ENCODE results near the gene MRPS18C.

The MRPS18C gene

DNA sequence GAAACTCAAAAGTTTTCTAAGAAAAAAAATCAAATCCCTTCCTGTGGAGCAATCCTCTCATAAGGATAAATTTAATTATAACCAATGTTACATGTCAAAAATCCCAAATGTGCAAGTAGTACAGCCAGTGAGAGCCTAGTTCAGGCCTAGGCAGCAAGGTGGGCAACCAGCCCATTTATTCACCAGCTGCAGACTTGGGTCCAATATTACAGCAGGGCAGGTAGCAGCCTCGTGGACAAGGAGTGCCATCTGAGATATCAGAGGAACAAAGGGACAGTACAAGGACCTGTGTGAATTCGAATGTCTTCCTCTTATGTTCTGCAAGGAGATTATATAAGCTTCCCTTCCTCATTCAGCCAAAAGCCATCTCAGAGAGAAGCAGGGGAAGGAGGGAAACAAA is 6.8 kb upstream of the MRPS18C start:
- H3K4me3 ChIP-seq (ENCODE audit: low read length): no peak overlapping the region
- no CpG with 5 or more reads among the region's 2 CpGs for WGBS (ENCODE audit: insufficient coverage, insufficient read length)
- no peaks in the 10 kb centered on the region for H3K27me3 ChIP-seq (ENCODE audit: control insufficient read depth, insufficient read depth, low read length)
- H3K27ac ChIP-seq (ENCODE audit: low read length): no peak overlapping the region
- no peaks in the 10 kb centered on the region for H3K4me1 ChIP-seq (ENCODE audit: control insufficient read depth, insufficient read depth, low read length)
- no peaks in the 10 kb centered on the region for H3K9me3 ChIP-seq (ENCODE audit: control insufficient read depth, insufficient read depth, low read length)
- no peaks in the 10 kb centered on the region; the same call in 1 of the 2 replicates for H3K36me3 ChIP-seq (ENCODE audit: control insufficient read depth, insufficient read depth, low read length)
- no peak for DNase-seq (ENCODE audit: low read depth, low spot score)

DNA sequence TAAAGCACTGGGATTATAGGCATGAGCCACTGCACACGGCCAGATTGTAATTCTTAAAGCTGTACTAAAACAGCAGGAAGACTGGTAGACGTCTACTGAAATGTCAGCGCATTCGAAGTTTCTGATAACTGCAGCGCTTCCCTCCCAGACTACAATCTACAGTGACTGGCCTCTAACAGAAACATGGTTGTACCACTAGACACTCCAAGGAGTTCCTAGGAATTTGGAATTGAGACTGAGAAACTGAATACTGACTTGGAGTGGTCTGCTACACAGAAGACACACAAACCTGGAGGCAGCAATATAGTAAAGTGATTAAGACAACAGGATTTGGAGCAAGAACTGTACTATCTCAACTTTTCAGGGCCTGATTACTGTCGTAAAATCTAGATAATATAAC is 1.2 kb upstream of the MRPS18C start:
- DNase-seq (ENCODE audit: low read depth, low spot score): no peak
- Histone ChIP-seq H3K27ac (ENCODE audit: low read length) (no peak overlapping the region), H3K27me3 (ENCODE audit: control insufficient read depth, insufficient read depth, low read length) (no peaks in the 10 kb centered on the region), H3K4me1 (ENCODE audit: control insufficient read depth, insufficient read depth, low read length) (no peaks in the 10 kb centered on the region), H3K9me3 (ENCODE audit: control insufficient read depth, insufficient read depth, low read length) (no peaks in the 10 kb centered on the region), H3K36me3 (ENCODE audit: control insufficient read depth, insufficient read depth, low read length) (no peaks in the 10 kb centered on the region; the same call in 1 of the 2 replicates), H3K4me3 (ENCODE audit: low read length) (peak overlapping the region; percentile 95; the same call in 1 of the 2 replicates)
- no CpG with 5 or more reads among the region's 6 CpGs for WGBS (ENCODE audit: insufficient coverage, insufficient read length)

DNA sequence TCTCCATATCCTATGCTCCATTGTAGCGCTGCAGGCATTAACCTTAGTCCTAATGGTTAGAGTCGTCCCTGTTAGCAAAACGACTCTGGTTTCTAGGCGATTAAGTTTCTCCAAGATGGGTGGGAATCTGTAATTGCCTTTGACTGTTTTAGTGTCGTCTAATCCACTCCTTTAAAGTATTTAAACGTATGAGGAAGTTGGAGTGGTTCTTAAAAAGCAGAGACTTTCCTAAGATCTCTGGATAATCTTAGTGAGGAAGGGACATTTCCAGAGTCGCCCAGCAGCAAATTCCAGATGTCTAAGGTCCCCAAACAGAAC is 285 bp downstream of the MRPS18C start:
- Histone ChIP-seq H3K4me3 (ENCODE audit: low read length) (peak overlapping the region; percentile 95; the same call in 1 of the 2 replicates), H3K36me3 (ENCODE audit: control insufficient read depth, insufficient read depth, low read length) (no peaks in the 10 kb centered on the region; the same call in 1 of the 2 replicates), H3K27me3 (ENCODE audit: control insufficient read depth, insufficient read depth, low read length) (no peaks in the 10 kb centered on the region), H3K9me3 (ENCODE audit: control insufficient read depth, insufficient read depth, low read length) (no peaks in the 10 kb centered on the region), H3K4me1 (ENCODE audit: control insufficient read depth, insufficient read depth, low read length) (no peaks in the 10 kb centered on the region), H3K27ac (ENCODE audit: low read length) (no peak overlapping the region)
- WGBS (ENCODE audit: insufficient coverage, insufficient read length): no CpG with 5 or more reads among the region's 7 CpGs
- DNase-seq (ENCODE audit: low read depth, low spot score): no peak

DNA sequence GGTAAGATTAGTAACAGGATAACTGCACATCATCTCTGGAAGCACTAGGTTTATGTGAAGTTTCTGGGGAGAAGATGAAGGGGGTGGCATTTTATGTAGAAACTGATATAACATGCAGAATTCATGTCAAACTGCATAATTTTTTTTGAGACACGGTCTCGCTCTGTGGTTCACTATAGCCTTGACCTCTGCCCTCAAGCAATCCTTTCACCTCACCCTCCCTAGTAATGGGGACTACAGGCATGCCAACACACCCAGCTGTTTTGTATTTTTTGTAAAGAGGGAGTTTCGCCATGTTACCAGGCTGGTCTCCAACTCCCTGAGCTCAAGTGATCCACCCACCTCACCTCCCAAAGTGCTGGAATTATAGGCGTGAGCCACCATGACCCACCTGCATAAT is 17.6 kb downstream of the MRPS18C start:
- no CpG with 5 or more reads among the region's 4 CpGs for WGBS (ENCODE audit: insufficient coverage, insufficient read length)
- Histone ChIP-seq H3K36me3 (ENCODE audit: control insufficient read depth, insufficient read depth, low read length) (no peaks in the 10 kb centered on the region), H3K4me1 (ENCODE audit: control insufficient read depth, insufficient read depth, low read length) (no peaks in the 10 kb centered on the region), H3K27ac (ENCODE audit: low read length) (no peak overlapping the region), H3K27me3 (ENCODE audit: control insufficient read depth, insufficient read depth, low read length) (no peaks in the 10 kb centered on the region), H3K9me3 (ENCODE audit: control insufficient read depth, insufficient read depth, low read length) (no peaks in the 10 kb centered on the region), H3K4me3 (ENCODE audit: low read length) (no peak overlapping the region)
- DNase-seq (ENCODE audit: low read depth, low spot score): no peak

DNA sequence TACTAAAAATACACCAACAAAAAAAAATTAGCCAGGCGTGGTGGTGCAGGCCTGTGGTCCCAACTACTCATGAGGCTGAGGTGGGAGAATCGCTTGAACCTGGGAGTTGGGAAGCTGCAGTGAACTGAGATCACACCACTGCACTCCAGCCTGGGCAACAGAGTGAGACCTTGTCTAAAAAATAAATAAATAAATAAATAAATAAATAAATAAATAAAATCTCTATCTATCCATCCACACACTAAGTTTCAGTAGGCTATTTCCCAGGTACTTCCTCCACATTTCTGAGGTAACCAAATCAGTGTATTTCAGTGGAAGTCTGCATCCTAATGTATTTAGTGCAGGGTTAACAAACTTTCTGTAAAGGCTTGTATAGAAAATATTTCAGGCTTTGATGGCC is 18.1 kb downstream of the MRPS18C start:
- no CpG with 5 or more reads among the region's 2 CpGs for WGBS (ENCODE audit: insufficient coverage, insufficient read length)
- H3K36me3 ChIP-seq (ENCODE audit: control insufficient read depth, insufficient read depth, low read length): no peaks in the 10 kb centered on the region
- DNase-seq (ENCODE audit: low read depth, low spot score): no peak
- H3K27me3 ChIP-seq (ENCODE audit: control insufficient read depth, insufficient read depth, low read length): no peaks in the 10 kb centered on the region
- no peak overlapping the region for H3K27ac ChIP-seq (ENCODE audit: low read length)
- H3K4me1 ChIP-seq (ENCODE audit: control insufficient read depth, insufficient read depth, low read length): no peaks in the 10 kb centered on the region
- no peaks in the 10 kb centered on the region for H3K9me3 ChIP-seq (ENCODE audit: control insufficient read depth, insufficient read depth, low read length)
- no peak overlapping the region for H3K4me3 ChIP-seq (ENCODE audit: low read length)

DNA sequence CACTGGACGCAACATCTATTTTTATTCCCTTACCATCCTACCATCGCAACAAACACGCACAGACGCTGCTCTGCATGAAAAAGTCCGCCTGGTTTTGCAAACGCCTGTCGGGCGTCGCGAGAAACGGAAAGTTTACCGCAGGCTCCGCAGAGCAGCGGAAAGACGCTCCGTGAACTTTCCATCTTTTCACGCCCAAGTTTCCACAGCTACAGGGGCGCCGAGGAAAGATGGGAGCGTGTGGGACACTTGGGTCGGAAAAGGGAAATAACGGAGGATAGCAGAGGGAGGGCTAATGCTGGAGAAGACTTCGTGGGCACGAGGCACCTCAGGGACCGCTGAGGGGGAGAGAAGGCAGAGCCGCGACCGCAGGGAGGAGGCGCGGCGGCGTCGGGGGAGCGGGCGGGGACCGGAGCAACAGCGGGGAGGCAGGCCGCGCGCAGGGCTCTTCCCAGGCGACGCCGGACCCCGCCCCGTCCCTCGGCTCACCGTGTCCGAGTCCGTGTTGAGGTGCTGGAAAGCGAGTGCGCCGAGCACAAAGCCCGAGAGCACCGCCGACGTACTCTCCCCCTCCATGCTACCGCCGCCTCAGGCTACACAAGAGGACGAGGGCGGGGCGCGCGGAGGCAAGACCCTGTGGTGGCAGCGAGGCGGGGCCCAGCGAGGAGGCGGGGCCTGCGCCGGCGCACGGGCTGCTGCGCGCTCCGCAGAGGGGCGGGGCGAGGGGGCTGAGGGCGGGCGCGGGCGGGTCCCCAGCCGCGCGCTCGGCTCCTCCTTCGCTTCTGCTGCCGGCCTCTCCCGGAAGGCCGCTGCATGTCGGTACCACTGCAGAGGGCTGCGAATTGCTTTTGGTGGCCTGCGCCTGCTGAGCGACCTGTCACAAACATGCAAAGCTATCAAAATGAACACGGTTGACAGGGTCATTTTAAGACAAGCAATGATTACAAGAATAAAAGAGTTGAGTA is 28.9 kb downstream of the MRPS18C start, which contains the start of gene ABRAXAS1:
ABRAXAS1 (minus strand) TSS at position 601 of the 962 bp plus-strand sequence; CDS start at position 573, 28 bp downstream.
- Histone ChIP-seq H3K27ac (ENCODE audit: low read length) (no peak within 1 kb of the TSS), H3K36me3 (ENCODE audit: control insufficient read depth, insufficient read depth, low read length) (no peaks in the 10 kb centered on the region), H3K27me3 (ENCODE audit: control insufficient read depth, insufficient read depth, low read length) (no peaks in the 10 kb centered on the region), H3K9me3 (ENCODE audit: control insufficient read depth, insufficient read depth, low read length) (no peaks in the 10 kb centered on the region), H3K4me3 (ENCODE audit: low read length) (peak within 1 kb of the TSS; percentile 54), H3K4me1 (ENCODE audit: control insufficient read depth, insufficient read depth, low read length) (no peaks in the 10 kb centered on the region)
- DNase-seq (ENCODE audit: low read depth, low spot score): peak; percentile 88
- WGBS (ENCODE audit: insufficient coverage, insufficient read length): no CpG with 5 or more reads among the region's 93 CpGs

DNA sequence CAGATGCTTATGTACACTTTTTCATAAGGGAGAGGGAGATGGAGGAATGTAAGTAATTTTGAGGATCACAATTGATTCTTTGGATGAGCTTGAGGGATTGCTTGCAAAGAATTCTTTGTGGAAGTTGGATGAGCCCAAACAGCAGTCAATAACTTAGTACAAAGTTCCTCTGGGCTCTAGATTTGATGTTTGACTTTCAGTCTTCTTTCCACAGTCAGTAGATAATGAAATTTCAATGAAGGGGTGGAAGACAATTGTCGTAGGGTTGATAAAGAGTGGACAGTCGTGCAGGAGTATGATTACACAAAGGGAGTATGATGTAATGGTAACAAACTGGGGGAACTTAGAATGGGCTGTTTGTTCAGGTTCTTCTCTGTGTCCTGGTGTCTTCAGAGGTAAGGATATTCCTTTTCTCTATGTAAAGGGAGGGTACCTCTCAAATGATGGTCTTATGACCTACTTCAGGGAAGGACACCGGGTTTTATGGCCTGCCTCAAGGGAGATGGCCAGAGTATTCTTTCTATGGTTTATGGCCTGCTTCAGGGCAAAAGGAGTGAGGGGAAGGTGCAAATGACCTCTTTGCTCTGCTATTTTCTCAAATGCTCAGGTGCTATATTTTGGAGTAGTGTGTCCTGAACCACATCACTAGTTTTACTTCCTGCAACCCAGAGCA is 30.7 kb downstream of the MRPS18C start:
- Histone ChIP-seq H3K4me1 (ENCODE audit: control insufficient read depth, insufficient read depth, low read length) (no peaks in the 10 kb centered on the region), H3K27ac (ENCODE audit: low read length) (no peak overlapping the region), H3K9me3 (ENCODE audit: control insufficient read depth, insufficient read depth, low read length) (no peaks in the 10 kb centered on the region), H3K4me3 (ENCODE audit: low read length) (no peak overlapping the region), H3K36me3 (ENCODE audit: control insufficient read depth, insufficient read depth, low read length) (no peaks in the 10 kb centered on the region), H3K27me3 (ENCODE audit: control insufficient read depth, insufficient read depth, low read length) (no peaks in the 10 kb centered on the region)
- no CpG with 5 or more reads among the region's 3 CpGs for WGBS (ENCODE audit: insufficient coverage, insufficient read length)
- DNase-seq (ENCODE audit: low read depth, low spot score): no peak

DNA sequence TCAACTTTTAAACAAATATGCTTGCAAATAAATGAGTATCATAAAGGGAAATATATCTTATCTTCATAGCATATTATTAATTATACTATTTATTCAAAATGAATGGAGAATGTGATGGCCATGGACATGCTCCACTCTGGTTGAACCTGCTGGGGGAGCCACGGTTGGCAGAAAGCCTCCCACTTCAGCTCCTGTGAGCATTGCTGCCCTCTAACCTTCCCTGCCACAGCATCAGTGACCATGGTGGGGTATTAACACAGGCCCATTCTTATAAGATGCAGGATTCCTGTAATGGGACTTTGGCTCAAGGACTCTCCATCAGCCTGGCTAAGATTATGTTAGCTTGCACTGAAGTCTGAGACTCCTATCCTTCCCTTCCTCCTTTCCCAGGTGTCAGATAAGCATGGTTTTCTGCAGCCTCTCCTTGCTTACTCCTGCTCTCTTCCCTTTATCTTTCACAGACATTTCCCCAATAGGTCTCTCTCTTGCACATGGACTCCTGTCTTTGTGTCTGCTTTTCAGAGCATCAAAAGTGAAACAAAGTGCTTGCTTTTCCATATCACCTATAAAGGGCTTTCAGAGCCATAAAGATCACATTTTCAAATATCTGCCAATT is 34.0 kb downstream of the MRPS18C start:
- Histone ChIP-seq H3K36me3 (ENCODE audit: control insufficient read depth, insufficient read depth, low read length) (no peaks in the 10 kb centered on the region), H3K4me3 (ENCODE audit: low read length) (no peak overlapping the region), H3K27ac (ENCODE audit: low read length) (no peak overlapping the region), H3K9me3 (ENCODE audit: control insufficient read depth, insufficient read depth, low read length) (no peaks in the 10 kb centered on the region), H3K4me1 (ENCODE audit: control insufficient read depth, insufficient read depth, low read length) (no peaks in the 10 kb centered on the region), H3K27me3 (ENCODE audit: control insufficient read depth, insufficient read depth, low read length) (no peaks in the 10 kb centered on the region)
- WGBS (ENCODE audit: insufficient coverage, insufficient read length): no CpG with 5 or more reads among the region's 1 CpG
- DNase-seq (ENCODE audit: low read depth, low spot score): no peak

DNA sequence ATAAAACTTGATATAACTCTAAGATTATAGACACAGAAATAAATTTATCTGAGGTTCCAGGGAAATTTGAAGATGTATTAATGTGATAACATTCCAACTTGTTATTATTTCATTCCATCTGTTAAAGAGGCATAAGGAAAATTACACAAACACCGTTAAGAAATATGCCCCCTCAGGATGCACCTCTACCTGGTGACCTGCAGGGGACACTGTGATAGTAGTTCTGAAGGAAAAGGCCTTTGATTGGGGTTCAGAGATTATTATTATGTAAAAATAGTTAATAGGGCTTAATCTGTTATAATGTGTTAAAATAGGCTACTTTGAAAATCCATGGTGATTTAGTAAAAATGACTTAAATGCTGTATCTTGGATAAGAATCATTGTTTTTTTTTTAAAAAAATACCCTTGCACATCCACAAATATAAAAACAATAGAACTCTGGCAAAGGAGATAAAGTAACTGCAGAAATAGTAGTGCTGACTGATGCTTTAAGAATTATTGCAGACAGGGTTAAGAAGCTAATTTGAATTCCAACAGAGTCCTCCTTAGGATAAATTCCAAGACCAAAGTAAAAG is 35.1 kb downstream of the MRPS18C start:
- DNase-seq (ENCODE audit: low read depth, low spot score): no peak
- Histone ChIP-seq H3K4me1 (ENCODE audit: control insufficient read depth, insufficient read depth, low read length) (no peaks in the 10 kb centered on the region), H3K4me3 (ENCODE audit: low read length) (no peak overlapping the region), H3K9me3 (ENCODE audit: control insufficient read depth, insufficient read depth, low read length) (no peaks in the 10 kb centered on the region), H3K36me3 (ENCODE audit: control insufficient read depth, insufficient read depth, low read length) (no peaks in the 10 kb centered on the region), H3K27me3 (ENCODE audit: control insufficient read depth, insufficient read depth, low read length) (no peaks in the 10 kb centered on the region), H3K27ac (ENCODE audit: low read length) (no peak overlapping the region)
- no CpG with 5 or more reads among the region's 1 CpG for WGBS (ENCODE audit: insufficient coverage, insufficient read length)
